ENCODE results near the gene INPP4B. TPM values are rescaled to one million over a fixed set of nuclear protein-coding genes. Genes with fewer than 3 reads are reported as not detected.

INPP4B gene
- total RNA-seq, 1 donor from 2014 or later, result 3.4 TPM

DNA sequence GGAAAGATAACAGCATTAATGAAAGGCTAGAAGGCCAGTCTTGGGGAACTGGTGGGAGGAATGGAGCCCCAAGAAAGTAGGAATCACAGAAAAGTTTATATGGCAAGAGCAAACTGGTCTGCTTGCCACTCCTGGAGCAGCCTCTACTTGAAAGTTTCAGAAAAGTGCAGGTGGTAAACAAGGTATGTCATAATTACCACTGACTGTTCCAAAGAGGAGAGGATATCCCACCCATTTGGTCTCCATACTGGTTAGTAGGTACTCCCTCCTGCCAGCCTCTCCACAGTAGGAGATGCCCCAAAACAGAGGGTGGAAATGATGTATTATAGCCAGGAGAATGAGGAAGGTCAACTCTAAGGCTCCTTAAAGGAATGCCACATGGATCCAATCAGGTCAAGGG is 145.1 kb downstream of the INPP4B start:
- TF ChIP-seq, protein P1, sequence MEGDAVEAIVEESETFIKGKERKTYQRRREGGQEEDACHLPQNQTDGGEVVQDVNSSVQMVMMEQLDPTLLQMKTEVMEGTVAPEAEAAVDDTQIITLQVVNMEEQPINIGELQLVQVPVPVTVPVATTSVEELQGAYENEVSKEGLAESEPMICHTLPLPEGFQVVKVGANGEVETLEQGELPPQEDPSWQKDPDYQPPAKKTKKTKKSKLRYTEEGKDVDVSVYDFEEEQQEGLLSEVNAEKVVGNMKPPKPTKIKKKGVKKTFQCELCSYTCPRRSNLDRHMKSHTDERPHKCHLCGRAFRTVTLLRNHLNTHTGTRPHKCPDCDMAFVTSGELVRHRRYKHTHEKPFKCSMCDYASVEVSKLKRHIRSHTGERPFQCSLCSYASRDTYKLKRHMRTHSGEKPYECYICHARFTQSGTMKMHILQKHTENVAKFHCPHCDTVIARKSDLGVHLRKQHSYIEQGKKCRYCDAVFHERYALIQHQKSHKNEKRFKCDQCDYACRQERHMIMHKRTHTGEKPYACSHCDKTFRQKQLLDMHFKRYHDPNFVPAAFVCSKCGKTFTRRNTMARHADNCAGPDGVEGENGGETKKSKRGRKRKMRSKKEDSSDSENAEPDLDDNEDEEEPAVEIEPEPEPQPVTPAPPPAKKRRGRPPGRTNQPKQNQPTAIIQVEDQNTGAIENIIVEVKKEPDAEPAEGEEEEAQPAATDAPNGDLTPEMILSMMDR (IDR thresholded peaks at IDR 0.05; ENCODE audit: unreplicated experiment), result no peak
- Mint-ChIP-seq H3K4me1 (ENCODE audit: low read depth) (peaks cover 6% of the 10 kb centered on the region), H3K9me3 (ENCODE audit: low read depth) (no peaks in the 10 kb centered on the region), H3K4me3 (ENCODE audit: low read depth) (no peak overlapping the region), H3K27me3 (no peaks in the 10 kb centered on the region), H3K27ac (no peak overlapping the region), H3K36me3 (ENCODE audit: insufficient read depth) (no peaks in the 10 kb centered on the region)
- DNase-seq (ENCODE audit: low spot score, unreplicated experiment), result no peak

GRCh38 chr4:142700531-142700930 is 145.6 kb downstream of the INPP4B start:
- TF ChIP-seq, protein P1 (IDR thresholded peaks at IDR 0.05; ENCODE audit: unreplicated experiment), result no peak
- H3K9me3 Mint-ChIP-seq (ENCODE audit: low read depth), result no peaks in the 10 kb centered on the region

GRCh38 chr4:142698552-142698951 is 147.5 kb downstream of the INPP4B start:
- no peak overlapping the region for H3K27ac Mint-ChIP-seq
- no peak overlapping the region for H3K4me3 Mint-ChIP-seq (ENCODE audit: low read depth)
- H3K27me3 Mint-ChIP-seq, result no peaks in the 10 kb centered on the region
- H3K36me3 Mint-ChIP-seq (ENCODE audit: insufficient read depth), result no peaks in the 10 kb centered on the region
- no peaks in the 10 kb centered on the region for H3K9me3 Mint-ChIP-seq (ENCODE audit: low read depth)
- TF ChIP-seq, protein P1 (IDR thresholded peaks at IDR 0.05; ENCODE audit: unreplicated experiment), result no peak
- H3K4me1 Mint-ChIP-seq (ENCODE audit: low read depth), result peaks cover 9% of the 10 kb centered on the region
- no peak for DNase-seq (ENCODE audit: low spot score, unreplicated experiment)

More at GRCh38 chr4:142700531-142700930, 145.6 kb downstream of the INPP4B start:
- H3K27me3 Mint-ChIP-seq, result no peaks in the 10 kb centered on the region
- DNase-seq (ENCODE audit: low spot score, unreplicated experiment), result no peak
- no peaks in the 10 kb centered on the region for H3K36me3 Mint-ChIP-seq (ENCODE audit: insufficient read depth)
- H3K27ac Mint-ChIP-seq, result no peak overlapping the region
- peaks cover 9% of the 10 kb centered on the region for H3K4me1 Mint-ChIP-seq (ENCODE audit: low read depth)
- no peak overlapping the region for H3K4me3 Mint-ChIP-seq (ENCODE audit: low read depth)

DNA sequence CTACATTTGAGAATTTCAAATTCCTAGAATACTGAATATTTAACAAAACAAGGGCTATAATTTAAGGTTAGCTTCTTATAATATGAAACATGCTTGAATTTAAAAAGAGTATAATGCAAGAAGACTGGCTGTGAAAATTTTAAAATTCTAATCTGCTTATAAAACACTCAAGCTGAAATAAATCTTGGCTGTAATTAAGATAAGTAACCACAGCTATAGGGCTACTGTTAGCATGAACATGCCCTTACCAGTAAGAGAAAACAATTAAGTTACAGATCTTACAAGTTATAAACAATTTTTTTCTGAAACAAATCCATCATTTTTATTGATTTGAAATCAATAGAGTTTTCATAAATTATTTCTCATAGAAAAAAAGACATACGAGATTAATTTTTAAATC is 148.2 kb downstream of the INPP4B start:
- H3K4me3 Mint-ChIP-seq (ENCODE audit: low read depth), result no peak overlapping the region
- H3K36me3 Mint-ChIP-seq (ENCODE audit: insufficient read depth), result no peaks in the 10 kb centered on the region
- TF ChIP-seq, protein P1 (IDR thresholded peaks at IDR 0.05; ENCODE audit: unreplicated experiment), result no peak
- no peak overlapping the region for H3K27ac Mint-ChIP-seq
- no peaks in the 10 kb centered on the region for H3K27me3 Mint-ChIP-seq
- no peak for DNase-seq (ENCODE audit: low spot score, unreplicated experiment)
- no peaks in the 10 kb centered on the region for H3K9me3 Mint-ChIP-seq (ENCODE audit: low read depth)
- peaks cover 9% of the 10 kb centered on the region for H3K4me1 Mint-ChIP-seq (ENCODE audit: low read depth)

- no peak overlapping the region for H3K27ac Mint-ChIP-seq
- no peaks in the 10 kb centered on the region for H3K36me3 Mint-ChIP-seq (ENCODE audit: insufficient read depth)
- DNase-seq (ENCODE audit: low spot score, unreplicated experiment), result no peak
- no peak overlapping the region for H3K4me3 Mint-ChIP-seq (ENCODE audit: low read depth)
- H3K4me1 Mint-ChIP-seq (ENCODE audit: low read depth), result peaks cover 9% of the 10 kb centered on the region
- TF ChIP-seq, protein P1 (IDR thresholded peaks at IDR 0.05; ENCODE audit: unreplicated experiment), result no peak
- H3K9me3 Mint-ChIP-seq (ENCODE audit: low read depth), result no peaks in the 10 kb centered on the region
- H3K27me3 Mint-ChIP-seq, result no peaks in the 10 kb centered on the region
These were observed 148.8 kb downstream of the INPP4B start for GRCh38 chr4:142697320-142697719.

Data from progenitor cell of endocrine pancreas (in vitro differentiated cells).